Neural cell (in vitro differentiated cells): ENCODE measurements around the gene MLLT6. TPM values are rescaled to one million over a fixed set of nuclear protein-coding genes. Genes with fewer than 3 reads are reported as not detected.
A peak's percentile ranks its signal among the peaks of the same experiment; 100 is the strongest.

Experiments used
- H2AFZ ChIP-seq: fragments of 200-600, 300-800 bp; sonication (generic), shearing (Covaris generic); 2 replicates; pipeline ENCODE4 v1.6.0; 2014; ENCODE audit warnings: low read depth, mild to moderate bottlenecking, antibody characterized with exemption, low read length, moderate library complexity
- H3F3A ChIP-seq: fragments of 200-600 bp; shearing (Covaris generic); 2 replicates; pipeline ENCODE4 v1.6.1; 2016; ENCODE audit warnings: mild to moderate bottlenecking, moderate library complexity, mixed read lengths, antibody characterized with exemption, low read length; ENCODE audit not compliant: insufficient read depth, poor library complexity, severe bottlenecking
- H3K27ac ChIP-seq: fragments of 200-600, 300-800 bp; sonication (generic), shearing (Covaris generic); 2 replicates; pipeline ENCODE4 v1.5.1; 2014; ENCODE audit warnings: mild to moderate bottlenecking, low read length, moderate library complexity
- H3K27me3 ChIP-seq: fragments of 300-800, 200-600 bp; sonication (generic), shearing (Covaris generic); 2 replicates; pipeline ENCODE4 v1.6.0; 2014; ENCODE audit warnings: mild to moderate bottlenecking, low read depth, low read length, moderate library complexity; ENCODE audit not compliant: insufficient read depth
- H3K36me3 ChIP-seq: fragments of 300-800, 200-600 bp; sonication (generic), shearing (Covaris generic); 2 replicates; pipeline ENCODE4 v1.5.1; 2014; ENCODE audit warnings: mild to moderate bottlenecking, antibody characterized with exemption, low read length, moderate library complexity; ENCODE audit not compliant: insufficient read depth
- H3K4me2 ChIP-seq: fragments of 300-800, 200-600 bp; sonication (generic), shearing (Covaris generic); 2 replicates; pipeline ENCODE4 v1.6.0; 2014; ENCODE audit warnings: mild to moderate bottlenecking, low read length
- H3K4me3 ChIP-seq: fragments of 300-800, 200-600 bp; sonication (generic), shearing (Covaris generic); 2 replicates; pipeline ENCODE4 v1.5.1; 2014; ENCODE audit warnings: mild to moderate bottlenecking, low read length, moderate library complexity
- H3K79me2 ChIP-seq: fragments of 200-600 bp; shearing (Covaris generic); replicated peaks from 2 replicates; pipeline ENCODE4 v1.6.0; 2014; ENCODE audit warnings: mild to moderate bottlenecking, low read length, moderate library complexity; ENCODE audit not compliant: insufficient read depth
- H3K9ac ChIP-seq: fragments of 300-800, 200-600 bp; sonication (generic), shearing (Covaris generic); 2 replicates; pipeline ENCODE4 v1.6.1; 2016; ENCODE audit warnings: mild to moderate bottlenecking, low read length, mixed read lengths
- H3K9me2 ChIP-seq: fragments of 200-600 bp; shearing (Covaris generic); 2 replicates; pipeline ENCODE4 v1.6.1; 2016; ENCODE audit warnings: mild to moderate bottlenecking, low read length, mixed read lengths; ENCODE audit not compliant: insufficient read depth
- H3K9me3 ChIP-seq: fragments of 200-600, 300-800 bp; sonication (generic), shearing (Covaris generic); 2 replicates; pipeline ENCODE4 v1.6.1; 2016; ENCODE audit warnings: mild to moderate bottlenecking, mixed run types, low read length, moderate library complexity, mixed read lengths
- H4K20me1 ChIP-seq: fragments of 200-600 bp; shearing (Covaris generic); 2 replicates; pipeline ENCODE4 v1.6.1; 2016; ENCODE audit warnings: mild to moderate bottlenecking, mixed run types; ENCODE audit not compliant: insufficient read depth
- EP300 ChIP-seq: fragments of 450-650 bp; conservative IDR thresholded peaks from 2 replicates; pipeline ENCODE4 v1.6.1; 2014; ENCODE audit warnings: antibody characterized with exemption, mild to moderate bottlenecking, moderate library complexity; ENCODE audit not compliant: poor library complexity, severe bottlenecking
- EZH2 ChIP-seq: fragments of 200-600, 300-800 bp; shearing (Covaris generic), sonication (generic); IDR thresholded peaks from 2 replicates; pipeline ENCODE4 v1.6.1; 2014; ENCODE audit warnings: antibody characterized with exemption, low read length, borderline replicate concordance, mild to moderate bottlenecking; ENCODE audit not compliant: insufficient read depth, poor library complexity, severe bottlenecking
- RAD21 ChIP-seq: fragments of 450-650 bp; conservative IDR thresholded peaks from 2 replicates; pipeline ENCODE4 v1.6.1; 2014; ENCODE audit warnings: antibody characterized with exemption, mild to moderate bottlenecking, moderate library complexity
- SMC3 ChIP-seq: fragments of 450-650 bp; conservative IDR thresholded peaks from 2 replicates; pipeline ENCODE4 v1.6.1; 2014; ENCODE audit warnings: antibody characterized with exemption, mild to moderate bottlenecking, moderate library complexity; ENCODE audit not compliant: poor library complexity
- polyA plus RNA-seq: library from polyadenylated mRNA; depleted of rRNA; stranded (reverse); fragments of >200 nt; gene quantifications from 2 replicates; pipeline ENCODE4 v1.2.3, GENCODE V29; 2014
- TF ChIP-seq, protein P1 (sequence below): fragments of 450-650 bp; IDR thresholded peaks from 2 replicates; pipeline ENCODE4 v1.5.1; 2014; ENCODE audit warnings: antibody characterized with exemption, mild to moderate bottlenecking, moderate library complexity; ENCODE audit not compliant: poor library complexity, severe bottlenecking

Gene MLLT6
- polyA plus RNA-seq, 1 donor from 2014 or later, result 19.7 TPM

DNA sequence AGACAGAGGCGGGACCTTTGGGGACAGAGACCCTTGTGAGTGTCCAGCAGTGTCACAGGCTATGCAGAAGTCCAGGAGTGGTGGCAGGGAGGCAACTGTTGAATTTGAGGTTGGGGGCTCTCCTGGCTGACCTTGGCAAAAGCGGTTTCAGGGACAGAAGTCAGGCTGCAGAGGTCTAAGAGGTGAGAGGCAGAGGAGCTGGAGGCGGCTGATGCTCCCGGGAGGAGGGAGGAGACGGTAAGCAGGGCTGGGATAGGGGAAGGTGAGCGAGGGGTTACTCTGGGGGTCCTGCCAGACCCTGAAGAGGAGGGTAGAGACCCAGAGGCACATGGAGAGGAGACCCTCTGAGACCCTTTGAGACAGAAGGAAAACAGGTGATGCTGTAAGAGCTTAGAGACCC, 35.6 kb upstream of the MLLT6 start:
- Histone ChIP-seq H2AFZ (no peak overlapping the region), H3K4me3 (no peak overlapping the region), H3K27ac (no peak overlapping the region), H3K79me2 (no peaks in the 10 kb centered on the region), H3K9me2 (no peaks in the 10 kb centered on the region), H3K36me3 (no peaks in the 10 kb centered on the region), H3K9me3 (no peaks in the 10 kb centered on the region), H3K9ac (no peak overlapping the region), H3F3A (no peaks in the 10 kb centered on the region), H4K20me1 (no peaks in the 10 kb centered on the region), H3K4me2 (no peak overlapping the region), H3K27me3 (peaks cover 68% of the 10 kb centered on the region)
- TF ChIP-seq, protein P1, sequence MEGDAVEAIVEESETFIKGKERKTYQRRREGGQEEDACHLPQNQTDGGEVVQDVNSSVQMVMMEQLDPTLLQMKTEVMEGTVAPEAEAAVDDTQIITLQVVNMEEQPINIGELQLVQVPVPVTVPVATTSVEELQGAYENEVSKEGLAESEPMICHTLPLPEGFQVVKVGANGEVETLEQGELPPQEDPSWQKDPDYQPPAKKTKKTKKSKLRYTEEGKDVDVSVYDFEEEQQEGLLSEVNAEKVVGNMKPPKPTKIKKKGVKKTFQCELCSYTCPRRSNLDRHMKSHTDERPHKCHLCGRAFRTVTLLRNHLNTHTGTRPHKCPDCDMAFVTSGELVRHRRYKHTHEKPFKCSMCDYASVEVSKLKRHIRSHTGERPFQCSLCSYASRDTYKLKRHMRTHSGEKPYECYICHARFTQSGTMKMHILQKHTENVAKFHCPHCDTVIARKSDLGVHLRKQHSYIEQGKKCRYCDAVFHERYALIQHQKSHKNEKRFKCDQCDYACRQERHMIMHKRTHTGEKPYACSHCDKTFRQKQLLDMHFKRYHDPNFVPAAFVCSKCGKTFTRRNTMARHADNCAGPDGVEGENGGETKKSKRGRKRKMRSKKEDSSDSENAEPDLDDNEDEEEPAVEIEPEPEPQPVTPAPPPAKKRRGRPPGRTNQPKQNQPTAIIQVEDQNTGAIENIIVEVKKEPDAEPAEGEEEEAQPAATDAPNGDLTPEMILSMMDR, result no peak

DNA sequence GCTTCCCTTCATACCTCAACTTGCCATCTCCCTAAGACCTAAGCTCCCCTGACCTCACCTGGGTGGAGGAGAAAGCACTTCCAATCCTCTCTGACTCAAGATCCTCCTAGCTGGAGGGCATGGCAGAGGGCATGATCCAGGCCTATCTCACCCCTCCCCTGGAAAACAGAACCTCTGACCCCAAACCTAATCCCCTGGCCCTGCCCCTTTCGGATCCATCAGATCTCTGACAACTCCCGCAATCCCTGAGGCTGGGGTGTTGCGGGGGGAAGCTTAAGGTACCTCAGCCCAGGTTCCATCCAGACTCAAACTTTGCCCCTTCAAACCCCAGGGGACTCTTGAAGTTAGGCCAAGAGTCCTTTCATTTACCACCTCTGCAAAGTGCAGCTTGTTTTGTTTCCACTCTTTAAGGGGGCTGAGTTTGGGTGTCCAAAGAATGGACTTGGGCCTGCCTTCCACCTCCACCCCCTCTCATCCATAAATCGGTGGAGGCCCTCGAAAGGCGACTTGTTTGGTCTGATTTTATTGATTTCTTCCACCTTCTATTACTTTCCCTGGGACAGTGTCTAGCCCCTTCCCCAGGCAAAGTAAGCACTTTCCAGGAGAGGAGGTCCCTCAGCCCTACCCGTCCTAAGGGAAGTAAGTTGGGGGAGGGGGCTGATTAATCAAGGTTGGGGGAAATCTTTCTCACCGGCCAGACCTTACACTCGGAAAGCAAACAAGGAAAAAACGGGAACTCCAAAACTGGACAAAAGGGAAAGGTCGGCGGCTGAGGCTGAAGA, 32.9 kb upstream of the MLLT6 start:
- Histone ChIP-seq H2AFZ (no peak overlapping the region), H3K36me3 (no peaks in the 10 kb centered on the region), H3K4me2 (no peak overlapping the region), H3K9ac (no peak overlapping the region), H3F3A (no peaks in the 10 kb centered on the region), H4K20me1 (no peaks in the 10 kb centered on the region), H3K27me3 (peaks cover 88% of the 10 kb centered on the region), H3K9me3 (no peaks in the 10 kb centered on the region), H3K9me2 (no peaks in the 10 kb centered on the region), H3K27ac (no peak overlapping the region), H3K79me2 (no peaks in the 10 kb centered on the region), H3K4me3 (peak overlapping the region; percentile 41)
- TF ChIP-seq EP300 (no peak), EZH2 (peak; percentile 26), SMC3 (no peak)

DNA sequence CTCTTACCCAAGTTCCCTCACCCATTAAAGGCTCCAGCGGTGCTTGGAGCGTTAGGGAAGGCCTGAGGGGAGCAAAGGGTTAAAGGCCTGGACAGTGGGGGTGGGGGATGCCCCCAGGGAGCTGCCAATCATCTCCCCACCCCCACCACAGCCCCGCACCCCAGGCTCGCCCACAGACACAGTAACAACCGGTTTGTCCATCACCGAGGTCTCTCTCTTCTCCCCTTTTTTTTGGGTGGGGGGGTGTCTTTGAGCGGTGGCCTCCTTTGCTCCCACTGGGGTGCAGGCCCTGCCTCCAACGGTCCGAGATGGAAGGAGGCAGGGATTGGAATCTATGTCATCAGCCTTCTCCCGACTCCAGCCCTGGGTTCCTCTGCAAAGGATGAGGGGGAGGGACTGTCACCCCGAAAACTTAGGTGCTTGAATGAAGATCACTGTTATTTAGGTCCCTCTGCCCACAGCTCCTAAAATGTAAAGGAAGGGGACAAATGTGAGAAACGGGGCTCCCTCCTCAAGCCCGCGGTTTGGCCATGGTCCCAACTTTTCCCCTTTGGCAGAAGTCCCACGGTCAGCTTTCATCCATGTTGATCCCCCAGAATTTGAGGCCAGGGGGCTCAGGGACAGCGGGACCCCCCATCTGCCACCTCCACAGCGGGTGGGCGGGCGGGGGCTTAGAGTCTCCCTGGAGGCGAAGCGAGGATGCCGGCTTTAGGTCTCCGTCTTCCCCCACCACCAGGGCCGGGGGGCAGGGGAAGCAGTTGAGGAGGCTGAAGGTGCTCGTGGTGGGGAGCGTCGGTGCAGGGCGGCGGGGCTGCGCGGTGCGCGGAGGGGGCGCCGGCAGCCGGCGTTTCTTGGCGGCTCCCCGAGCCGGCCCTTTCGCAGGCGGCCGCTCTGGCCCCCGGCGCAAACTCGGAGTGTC, 32.0 kb upstream of the MLLT6 start:
- no peak overlapping the region for H3K9ac ChIP-seq
- H3K27me3 ChIP-seq, result peaks cover 84% of the 10 kb centered on the region

More for the DNA sequence above, 32.0 kb upstream of the MLLT6 start:
- Histone ChIP-seq H3K9me3 (no peaks in the 10 kb centered on the region), H3F3A (no peaks in the 10 kb centered on the region), H3K4me2 (no peak overlapping the region), H3K9me2 (no peaks in the 10 kb centered on the region), H3K4me3 (peak overlapping the region; percentile 41), H2AFZ (no peak overlapping the region), H3K27ac (no peak overlapping the region), H4K20me1 (no peaks in the 10 kb centered on the region), H3K36me3 (no peaks in the 10 kb centered on the region), H3K79me2 (no peaks in the 10 kb centered on the region)
- TF ChIP-seq RAD21, result no peak
- TF ChIP-seq EZH2, result peak; percentile 76
